A549 (cell line): ENCODE results near the gene ZNF714. TPM values are rescaled to one million over a fixed set of nuclear protein-coding genes. Genes with fewer than 3 reads are reported as not detected.

Experiments
- ATAC-seq, 2 experiments: fragments of 200-7000 bp in 1 of 2; fragments of >200 bp in 1 of 2; cut with Nextera tagmentation in 1 of 2; cut with Tn5 transposase in 1 of 2; 3 replicates each; pipeline versions ENCODE4 v1.8.0 to v1.9.1; 2018 to 2020; ENCODE audit warnings: mild to moderate bottlenecking in 1 of 2, moderate library complexity in 1 of 2
- CTCF ChIA-PET: fragments of 300-600 bp; sonication (Branson Sonifier 250); formaldehyde crosslinking; extraction: SDS; loops from one replicate; lab custom pipeline; 2021; ENCODE audit warnings: antibody characterized with exemption, inconsistent platforms; lab: Yijun Ruan, JAX
- POLR2A ChIA-PET: fragments of 350-600 bp; formaldehyde crosslinking; extraction: SDS; loops from one replicate; lab custom pipeline; 2021; ENCODE audit warnings: antibody characterized with exemption, inconsistent platforms; lab: Yijun Ruan, JAX
- DNase-seq, 2 experiments: peaks; one replicate each; pipeline versions ENCODE4 v3.0.0 to v3.0.0-alpha.2; 2011 to 2016; ENCODE audit warnings: low read depth in 1 of 2, low spot score in 1 of 2
- FAIRE-seq: peaks from 2 replicates; lab custom pipeline; 2011; peaks lifted over from hg19 to GRCh38; lab: Jason Lieb, UNC
- H3K27ac ChIP-seq, 2 experiments: fragments of >200 bp; sonication (Bioruptor Twin); formaldehyde crosslinking; 3 replicates each; pipeline ENCODE4 v1.5.1; 2016 to 2017
- H3K4me1 ChIP-seq: fragments of >200 bp; sonication (Bioruptor Twin); formaldehyde crosslinking; 3 replicates; pipeline ENCODE4 v1.6.1; 2016
- H3K4me2 ChIP-seq: fragments of >200 bp; sonication (Bioruptor Twin); formaldehyde crosslinking; 3 replicates; pipeline ENCODE4 v1.6.1; 2016
- H3K4me3 ChIP-seq: fragments of >200 bp; sonication (Bioruptor Twin); formaldehyde crosslinking; 3 replicates; pipeline ENCODE4 v1.5.1; 2016
- H3K9me3 ChIP-seq: fragments of >200 bp; sonication (Bioruptor Twin); formaldehyde crosslinking; 3 replicates; pipeline ENCODE4 v1.6.1; 2016
- CBX2 ChIP-seq: fragments of 200-600 bp; sonication (generic); IDR thresholded peaks from 2 replicates; pipeline ENCODE4 v1.6.1; 2016; ENCODE audit warnings: low read depth, mild to moderate bottlenecking, borderline replicate concordance
- CBX8 ChIP-seq: fragments of 200-600 bp; sonication (generic); IDR thresholded peaks from 2 replicates; pipeline ENCODE4 v1.6.1; 2016
- CEBPB ChIP-seq, 2 experiments: fragments of >200 bp in 1 of 2; sonication (Bioruptor Twin) in 1 of 2; formaldehyde crosslinking in 1 of 2; IDR thresholded peaks; 2 replicates each; pipeline ENCODE4 v1.6.1; 2012 to 2016
- CHD2 ChIP-seq: fragments of 150-350 bp; IDR thresholded peaks from 2 replicates; pipeline ENCODE4 v1.6.1; 2014; ENCODE audit warnings: low read length; ENCODE audit not compliant: partially characterized antibody
- CHD4 ChIP-seq: fragments of 200-600 bp; sonication (generic); IDR thresholded peaks from 2 replicates; pipeline ENCODE4 v1.6.1; 2016; ENCODE audit warnings: antibody characterized with exemption, mild to moderate bottlenecking, borderline replicate concordance
- CTCF ChIP-seq: fragments of >200 bp; sonication (Bioruptor Twin); formaldehyde crosslinking; IDR thresholded peaks from 3 replicates; pipeline ENCODE4 v1.5.1; 2016
- E2F6 ChIP-seq: IDR thresholded peaks from 2 replicates; pipeline ENCODE4 v1.6.1; 2012; ENCODE audit warnings: low read depth, borderline replicate concordance
- EHMT2 ChIP-seq: fragments of 200-600 bp; sonication (generic); IDR thresholded peaks from 2 replicates; pipeline ENCODE4 v1.6.1; 2016; ENCODE audit warnings: antibody characterized with exemption, low read depth, mild to moderate bottlenecking, moderate library complexity
- GATA3 ChIP-seq: IDR thresholded peaks from 2 replicates; pipeline ENCODE4 v1.6.1; 2012; ENCODE audit warnings: borderline replicate concordance
- HEYL ChIP-seq: fragments of 250-450 bp; sonication (Bioruptor Pico); IDR thresholded peaks from 2 replicates; pipeline ENCODE4 v1.8.0; 2021; ENCODE audit warnings: mild to moderate bottlenecking, moderate library complexity
- HOXB13 ChIP-seq: fragments of 250-450 bp; sonication (Bioruptor Pico); IDR thresholded peaks from 2 replicates; pipeline ENCODE4 v1.5.0; 2020; ENCODE audit warnings: low read depth, mild to moderate bottlenecking, moderate library complexity
- HOXB5 ChIP-seq: fragments of 250-450 bp; sonication (Bioruptor Pico); IDR thresholded peaks from 2 replicates; pipeline ENCODE4 v1.5.0; 2020; ENCODE audit warnings: mild to moderate bottlenecking, moderate library complexity
- JUN ChIP-seq, 2 experiments: fragments of >200 bp; sonication (Bioruptor Twin); formaldehyde crosslinking; IDR thresholded peaks; 2 replicates in 1 of 2; 3 replicates in 1 of 2; pipeline ENCODE4 v1.6.1; 2016 to 2017
- JUNB ChIP-seq: fragments of >200 bp; sonication (Bioruptor Twin); formaldehyde crosslinking; IDR thresholded peaks from 2 replicates; pipeline ENCODE4 v1.6.1; 2016
- KDM1A ChIP-seq: fragments of 200-600 bp; sonication (generic); IDR thresholded peaks from 2 replicates; pipeline ENCODE4 v1.6.1; 2016; ENCODE audit warnings: low read depth, mild to moderate bottlenecking
- MAFK ChIP-seq: fragments of 450-650 bp; IDR thresholded peaks from 2 replicates; pipeline ENCODE4 v1.6.1; 2014; ENCODE audit not compliant: partially characterized antibody
- MAX ChIP-seq: IDR thresholded peaks from 2 replicates; pipeline ENCODE4 v1.6.1; 2012
- MYC ChIP-seq: IDR thresholded peaks from 2 replicates; pipeline ENCODE4 v1.6.1; 2012; ENCODE audit warnings: mild to moderate bottlenecking, inconsistent platforms, low read length, improper control_type of control experiment, borderline replicate concordance
- NPAS2 ChIP-seq: fragments of 250-450 bp; sonication (Bioruptor Pico); IDR thresholded peaks from 2 replicates; pipeline ENCODE4 v1.8.0; 2022; ENCODE audit warnings: mild to moderate bottlenecking, moderate library complexity, borderline replicate concordance
- PBX3 ChIP-seq: IDR thresholded peaks from 2 replicates; pipeline ENCODE4 v1.6.1; 2012
- PHF8 ChIP-seq: fragments of 200-600 bp; sonication (generic); IDR thresholded peaks from 2 replicates; pipeline ENCODE4 v1.6.1; 2016; ENCODE audit warnings: low read depth, mild to moderate bottlenecking, antibody characterized with exemption, moderate library complexity, borderline replicate concordance
- POLR2AphosphoS2 ChIP-seq: conservative IDR thresholded peaks from 2 replicates; pipeline ENCODE4 v1.6.1; 2012; ENCODE audit warnings: low read length, improper control_type of control experiment, inconsistent platforms
- RAD21 ChIP-seq, 2 experiments: fragments of >200 bp in 1 of 2; sonication (Bioruptor Twin) in 1 of 2; formaldehyde crosslinking in 1 of 2; IDR thresholded peaks in 1 of 2; conservative IDR thresholded peaks in 1 of 2; 2 replicates in 1 of 2; 3 replicates in 1 of 2; pipeline ENCODE4 v1.6.1; 2012 to 2018; ENCODE audit warnings: inconsistent platforms in 1 of 2
- RCOR1 ChIP-seq: fragments of 150-350 bp; IDR thresholded peaks from 2 replicates; pipeline ENCODE4 v1.6.1; 2014; ENCODE audit warnings: antibody characterized with exemption, low read length, low read depth
- RNF2 ChIP-seq: fragments of 200-600 bp; sonication (generic); IDR thresholded peaks from 2 replicates; pipeline ENCODE4 v1.6.1; 2016; ENCODE audit warnings: low read depth, mild to moderate bottlenecking, antibody characterized with exemption, moderate library complexity, borderline replicate concordance
- TFCP2L1 ChIP-seq: fragments of 250-450 bp; sonication (Bioruptor Pico); IDR thresholded peaks from 2 replicates; pipeline ENCODE4 v1.5.0; 2021; ENCODE audit warnings: mild to moderate bottlenecking
- USF2 ChIP-seq: fragments of 450-650 bp; IDR thresholded peaks from 2 replicates; pipeline ENCODE4 v1.6.1; 2014; ENCODE audit warnings: antibody characterized with exemption
- ZFP36 ChIP-seq: fragments of 450-650 bp; IDR thresholded peaks from 2 replicates; pipeline ENCODE4 v1.6.1; 2014; ENCODE audit warnings: borderline replicate concordance; ENCODE audit not compliant: partially characterized antibody
- ZNF302 ChIP-seq: fragments of 250-450 bp; sonication (Bioruptor Pico); IDR thresholded peaks from 2 replicates; pipeline ENCODE4 v1.9.0; 2021; ENCODE audit warnings: inconsistent platforms, mild to moderate bottlenecking, moderate library complexity
- WGBS: methylation state at CpG from one replicate; pipeline ENCODE4 v1.1.6; 2017; ENCODE audit errors: missing lambda C conversion rate; 5-methylcytosine and 5-hydroxymethylcytosine counted together
- polyA plus RNA-seq, 4 experiments: library from polyadenylated mRNA; depleted of rRNA in 3 of 4; stranded (reverse); fragments of >200 nt; fragmentation: RNase III in 1 of 4; extraction: RNeasy Plus Mini Kit Qiagen cat#74134 plus additional on column Dnase treatment in 1 of 4; gene quantifications; 2 replicates in 3 of 4; 3 replicates in 1 of 4; pipeline ENCODE4 v1.2.3, GENCODE V29; 2011 to 2017

The ZNF714 gene
- polyA plus RNA-seq, 2 of the 4 experiments (the other 2 are of a cell fraction): 3.0 to 8.1 TPM

- Histone ChIP-seq H3K4me1 (no peaks in the 10 kb centered on the region), H3K9me3 (peaks cover 26% of the 10 kb centered on the region; the same call in 2 of the 3 replicates), H3K4me2 (no peak overlapping the region), H3K27ac (no peak overlapping the region), H3K4me3 (no peak overlapping the region)
- ATAC-seq: no peak
- no peak for DNase-seq
- TF ChIP-seq E2F6 (no peak), CEBPB (IDR thresholded peaks at IDR 0.05) (no peak), ZNF302 (no peak), MYC (no peak), CBX2 (no peak), MAX (no peak), JUN (IDR thresholded peaks at IDR 0.05) (no peak), HOXB13 (CRISPR knock-in tag) (no peak), PBX3 (no peak), NPAS2 (CRISPR knock-in tag) (no peak), EHMT2 (no peak), RAD21 (conservative IDR thresholded peaks at IDR 0.05 in 1 of 2, IDR thresholded peaks at IDR 0.05 in 1 of 2) (no peak), ZFP36 (no peak), USF2 (no peak), CBX8 (no peak), CHD2 (no peak), RCOR1 (no peak), HEYL (CRISPR knock-in tag) (no peak), PHF8 (no peak), CTCF (no peak)
- POLR2A ChIA-PET: no interaction called here
- no peak for FAIRE-seq
- CTCF ChIA-PET: no interaction called here
- WGBS: 98% methylated on average over 5 of the region's 5 CpGs
Measured at GRCh38 chr19:21164541-21164940, 82.5 kb downstream of the ZNF714 start.

- TF ChIP-seq RNF2 (no peak), JUNB (no peak), CHD4 (no peak), GATA3 (no peak), TFCP2L1 (CRISPR knock-in tag) (no peak), MAFK (no peak), PHF8 (no peak), POLR2AphosphoS2 (no peak), HOXB13 (CRISPR knock-in tag) (no peak), ZNF302 (no peak), USF2 (no peak), RAD21 (conservative IDR thresholded peaks at IDR 0.05 in 1 of 2, IDR thresholded peaks at IDR 0.05 in 1 of 2) (no peak), KDM1A (no peak), HOXB5 (no peak)
- CTCF ChIA-PET: no interaction called here
- ATAC-seq (no peak), DNase-seq (no peak), FAIRE-seq (no peak)
- 95% methylated on average over 2 of the region's 2 CpGs for WGBS
- H3K4me1 ChIP-seq: no peaks in the 10 kb centered on the region
- POLR2A ChIA-PET: no interaction called here
- H3K4me2 ChIP-seq: no peak overlapping the region
- no peak overlapping the region for H3K27ac ChIP-seq
- H3K4me3 ChIP-seq: no peak overlapping the region
- peaks cover 22% of the 10 kb centered on the region; the same call in 1 of the 3 replicates for H3K9me3 ChIP-seq
Measured at GRCh38 chr19:21166436-21166835, 84.4 kb downstream of the ZNF714 start.
